ENCODE results near the gene RBMY1D.
"Not testable (repeated sequence)": the region's sequence is repeated elsewhere in the genome, so short reads cannot be mapped to it uniquely, and the experiment has no call there.

Gene RBMY1D

DNA sequence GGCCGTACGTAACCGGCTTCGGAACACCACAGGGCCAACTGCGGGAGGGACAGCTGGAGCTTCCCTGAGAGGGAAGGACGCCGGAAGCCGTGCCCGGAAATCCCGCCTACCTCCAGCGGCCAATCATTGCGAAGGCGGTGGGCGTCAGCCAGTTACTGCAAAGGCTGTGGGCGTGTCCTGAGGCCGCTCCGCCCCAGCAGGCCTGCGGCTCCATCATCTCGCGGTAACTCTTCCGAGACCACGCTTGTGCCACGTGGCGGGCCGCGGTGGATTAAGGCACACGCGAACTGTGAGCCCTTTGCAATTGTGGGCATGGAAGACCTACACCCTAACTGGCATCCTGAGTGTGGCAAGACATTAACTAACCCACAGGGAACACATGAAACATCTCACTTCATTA is at the start of gene RBMY1D:
Gene RBMY1D (minus strand): TSS at position 101 of the 400 bp plus-strand sequence. CDS start 2,013 bp downstream, outside the sequence.
- DNase-seq (ENCODE audit: low spot score), result not testable (repeated sequence)

DNA sequence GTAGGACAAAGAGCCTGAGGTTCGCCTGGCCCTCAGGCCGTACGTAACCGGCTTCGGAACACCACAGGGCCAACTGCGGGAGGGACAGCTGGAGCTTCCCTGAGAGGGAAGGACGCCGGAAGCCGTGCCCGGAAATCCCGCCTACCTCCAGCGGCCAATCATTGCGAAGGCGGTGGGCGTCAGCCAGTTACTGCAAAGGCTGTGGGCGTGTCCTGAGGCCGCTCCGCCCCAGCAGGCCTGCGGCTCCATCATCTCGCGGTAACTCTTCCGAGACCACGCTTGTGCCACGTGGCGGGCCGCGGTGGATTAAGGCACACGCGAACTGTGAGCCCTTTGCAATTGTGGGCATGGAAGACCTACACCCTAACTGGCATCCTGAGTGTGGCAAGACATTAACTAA is 23.6 kb upstream of the RBMY1D start, which contains the start of gene RBMY1E:
Gene RBMY1E (minus strand): TSS at position 101 of the 400 bp plus-strand sequence. CDS start 1,978 bp downstream, outside the sequence.
- not testable (repeated sequence) for DNase-seq (ENCODE audit: low spot score)

DNA sequence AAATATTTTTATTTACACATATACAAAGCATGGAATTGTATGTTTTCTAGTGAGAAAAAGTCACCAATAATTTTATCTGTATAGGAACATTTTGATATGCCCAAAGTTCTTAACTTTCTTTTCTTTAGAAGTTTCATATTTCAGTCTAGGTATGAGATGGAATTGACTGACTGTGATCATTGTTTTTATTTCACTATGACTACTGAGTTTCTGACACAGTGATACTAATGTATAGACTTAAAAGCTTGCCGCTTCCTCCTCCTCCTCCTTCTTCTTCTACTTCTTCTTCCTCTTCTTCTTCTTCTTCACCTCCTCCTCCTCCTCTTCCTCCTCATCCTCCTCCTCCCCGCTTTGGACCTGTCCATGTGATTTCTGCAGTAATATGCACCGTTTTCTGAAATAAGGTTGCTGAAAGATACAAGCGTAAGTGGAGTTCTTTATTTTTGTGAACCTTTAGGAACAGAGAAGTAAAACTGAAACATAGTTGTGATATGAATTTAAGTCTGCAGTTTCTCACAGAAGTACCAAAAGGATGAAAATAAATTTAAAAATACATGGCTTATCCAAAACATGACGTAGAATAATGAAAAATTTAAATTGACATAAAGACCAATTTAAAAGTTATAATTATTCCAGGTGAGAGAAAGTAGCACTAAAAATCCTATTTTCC is 24.8 kb downstream of the RBMY1D start:
- DNase-seq (ENCODE audit: low spot score), result not testable (repeated sequence)

DNA sequence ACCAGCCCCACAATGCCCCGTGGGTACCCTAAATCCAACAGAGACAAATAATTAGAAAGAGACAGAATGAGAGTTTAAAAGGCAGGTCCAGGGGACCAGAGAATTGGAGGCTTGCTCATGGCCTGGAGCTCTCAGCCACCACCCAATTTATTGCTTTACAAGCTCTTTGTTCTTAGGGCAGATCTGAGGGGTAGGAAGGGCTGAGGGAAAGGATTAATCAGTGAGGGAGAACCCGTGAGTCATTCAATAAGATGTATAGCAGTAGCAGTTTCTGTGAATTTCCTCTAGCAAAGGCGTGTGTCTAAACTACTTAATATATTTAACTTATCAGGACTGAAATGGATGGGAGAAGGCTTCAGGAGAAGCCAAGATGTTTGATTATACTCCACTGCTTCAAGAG is 48.8 kb downstream of the RBMY1D start:
- DNase-seq (ENCODE audit: low spot score), result no peak

DNA sequence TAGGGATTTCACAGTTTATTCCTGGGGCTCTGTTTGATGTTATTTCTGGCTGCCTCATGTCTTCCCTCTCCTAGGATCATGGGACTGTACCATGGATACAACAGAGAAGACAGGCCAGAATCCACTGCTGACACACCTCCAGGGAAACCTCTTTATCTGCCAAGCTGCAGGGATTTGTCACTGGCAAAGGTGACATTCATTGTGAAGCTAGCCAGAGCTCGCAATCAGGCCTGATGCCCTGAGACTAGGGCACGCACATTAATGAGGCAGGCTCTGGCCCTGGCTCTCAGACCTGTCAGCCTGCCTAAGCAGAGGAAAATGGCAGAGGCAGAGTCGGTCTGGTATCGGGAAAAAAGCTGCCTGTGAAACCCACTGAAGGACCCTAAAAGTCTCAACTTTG is 52.2 kb downstream of the RBMY1D start:
- no peak for DNase-seq (ENCODE audit: low spot score)

DNA sequence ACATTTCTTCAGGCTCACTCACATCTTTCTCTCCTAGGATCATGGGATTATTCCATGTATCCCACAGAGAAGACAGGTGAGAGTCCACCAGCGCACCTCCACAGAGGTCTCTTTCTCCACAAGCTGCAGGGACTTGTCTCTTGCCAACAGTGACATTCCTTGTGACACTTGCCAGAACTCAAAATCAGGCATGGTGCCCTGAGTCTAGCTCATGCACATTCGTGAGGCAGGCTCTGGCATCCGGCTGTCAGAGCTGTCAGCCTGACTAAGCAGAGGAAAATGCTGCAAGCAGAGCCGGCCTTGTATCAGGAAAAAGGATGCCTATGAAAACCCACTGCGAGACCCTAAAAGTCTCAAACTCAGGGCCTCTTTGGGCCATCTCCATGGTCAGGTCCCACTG is 54.8 kb downstream of the RBMY1D start:
- no peak for DNase-seq (ENCODE audit: low spot score)

DNA sequence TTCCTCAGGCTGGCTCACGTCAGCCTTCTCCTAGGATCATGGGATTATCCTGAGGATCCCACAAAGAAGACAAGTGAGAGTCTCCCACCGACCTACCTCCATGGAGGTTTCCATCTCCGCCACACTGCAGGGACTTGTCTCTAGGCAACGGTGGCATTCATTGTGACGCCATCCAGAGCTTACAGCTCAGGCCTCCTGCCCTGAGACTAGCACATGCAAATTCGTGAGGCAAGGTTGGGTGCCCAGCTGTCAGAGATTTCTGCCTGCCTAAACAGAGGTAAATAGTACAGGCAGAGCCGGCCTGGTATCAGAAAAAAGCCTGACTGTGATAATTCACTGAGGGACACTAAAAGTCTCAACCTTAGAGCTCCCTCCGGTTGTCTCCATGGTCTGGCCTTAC is 58.0 kb downstream of the RBMY1D start:
- no peak for DNase-seq (ENCODE audit: low spot score)

DNA sequence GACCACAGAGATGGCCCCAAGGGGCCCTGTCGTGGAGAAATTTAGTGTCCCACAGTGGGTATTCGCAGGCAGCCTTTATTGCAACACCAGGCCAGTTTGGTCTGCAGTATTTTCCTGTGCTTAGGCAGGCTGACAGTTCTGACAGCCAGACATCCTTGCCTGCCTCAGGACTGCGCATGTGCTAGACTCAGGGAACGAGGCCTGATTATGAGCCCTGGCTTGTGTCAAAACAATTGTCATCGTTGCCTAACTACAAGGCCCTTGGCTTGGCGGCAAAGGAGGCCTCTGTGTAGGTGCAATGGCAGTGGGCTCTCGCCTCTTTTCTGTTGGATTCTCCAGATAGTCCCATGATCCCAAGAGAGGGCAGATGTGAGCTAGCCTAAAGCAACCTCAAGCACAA is 59.3 kb downstream of the RBMY1D start:
- DNase-seq (ENCODE audit: low spot score), result no peak

Data from HuH-7 (cell line).